Esophagus muscularis mucosa (tissue), 4 donors: Measurements from ENCODE around the gene BTNL8. TPM values are rescaled to one million over a fixed set of nuclear protein-coding genes. Genes with fewer than 3 reads are reported as not detected.

Source experiments
- DNase-seq: peaks from one replicate; pipeline ENCODE4 v3.0.0-alpha.2; 2017; ENCODE audit errors: extremely low spot score
- H3K27ac ChIP-seq, 4 donors: fragments of 200-600 bp; sonication (generic); replicated peaks in 1 of 4; 1 replicate in 3 of 4; 2 replicates in 1 of 4; pipeline ENCODE4 v1.5.1; 2016 to 2019; ENCODE audit warnings: mild to moderate bottlenecking in 1 of 4
- H3K27me3 ChIP-seq, 4 donors: fragments of 200-600 bp; sonication (generic); one replicate each; pipeline versions ENCODE4 v1.5.1 to v1.6.0; 2016 to 2019
- H3K36me3 ChIP-seq, 4 donors: fragments of 200-600 bp; sonication (generic); one replicate each; pipeline ENCODE4 v1.5.1; 2016 to 2019
- H3K4me1 ChIP-seq, 4 donors: fragments of 200-600 bp; sonication (generic); one replicate each; pipeline ENCODE4 v1.5.1; 2016 to 2019
- H3K4me3 ChIP-seq, 4 donors: fragments of 200-600 bp; sonication (generic); 1 replicate in 2 of 4; 2 replicates in 2 of 4; pipeline ENCODE4 v1.5.1; 2016 to 2019; ENCODE audit warnings: mild to moderate bottlenecking in 4 of 4, moderate library complexity in 1 of 4
- H3K9me3 ChIP-seq, 4 donors: fragments of 200-600 bp; sonication (generic); 1 replicate in 3 of 4; 2 replicates in 1 of 4; pipeline ENCODE4 v1.5.1; 2016 to 2019
- CTCF ChIP-seq, 3 experiments: fragments of 200-600 bp in 2 of 3; fragments of 450-650 bp in 1 of 3; sonication (generic) in 2 of 3; IDR thresholded peaks; one replicate each; pipeline ENCODE4 v1.5.1; 2017 to 2019; ENCODE audit warnings: antibody characterized with exemption in 3 of 3, mild to moderate bottlenecking in 2 of 3, moderate library complexity in 1 of 3
- EP300 ChIP-seq: sonication (generic); formaldehyde crosslinking; IDR thresholded peaks from one replicate; pipeline ENCODE4 v1.6.1; 2017; ENCODE audit warnings: antibody characterized with exemption
- POLR2A ChIP-seq: fragments of 450-650 bp; IDR thresholded peaks from one replicate; pipeline ENCODE4 v1.6.1; 2017; ENCODE audit warnings: antibody characterized with exemption, moderate library complexity, mild to moderate bottlenecking, low read depth
- POLR2AphosphoS5 ChIP-seq, 2 donors: sonication (generic); formaldehyde crosslinking; IDR thresholded peaks; one replicate each; pipeline ENCODE4 v1.6.1; 2017; ENCODE audit warnings: antibody characterized with exemption in 2 of 2
- WGBS: methylation state at CpG from one replicate; pipeline ENCODE4 v1.1.5; 2018; 5-methylcytosine and 5-hydroxymethylcytosine counted together
- intact Hi-C: fragments of 100-400 bp; cut with DNase I; formaldehyde crosslinking; loops from one replicate; pipeline ENCODE4 v1.15.1; 2023
- total RNA-seq, 4 donors: library from RNA; depleted of rRNA; stranded (reverse); fragments of >200 nt; gene quantifications; one replicate each; pipeline versions ENCODE4 v1.1.0 to v1.2.1, GENCODE V29; 2016

The BTNL8 gene
- total RNA-seq, 4 donors from 2014 or later = 0.17 to 0.58 (median 0.34) TPM; not detected in 1

- Histone ChIP-seq H3K27ac (no peak overlapping the region), H3K36me3 (no peaks in the 10 kb centered on the region), H3K9me3 (no peaks in the 10 kb centered on the region), H3K4me3 (no peak overlapping the region), H3K27me3 (peaks cover 0 to 14% (median 0%) of the 10 kb centered on the region in 4 donors), H3K4me1 (peaks cover 0 to 7% (median 0%) of the 10 kb centered on the region in 4 donors)
- no peak for TF ChIP-seq POLR2A
- no peak for TF ChIP-seq CTCF (IDR thresholded peaks at IDR 0.05)
- no peak for TF ChIP-seq EP300
- no peak for TF ChIP-seq POLR2AphosphoS5 (IDR thresholded peaks at IDR 0.05)
- intact Hi-C loops = no loop called here
- 60% methylated on average over 5 of the region's 5 CpGs for WGBS
- no peak for DNase-seq
Measured at GRCh38 chr5:180909782-180910181, 10.8 kb downstream of the BTNL8 start.

DNA sequence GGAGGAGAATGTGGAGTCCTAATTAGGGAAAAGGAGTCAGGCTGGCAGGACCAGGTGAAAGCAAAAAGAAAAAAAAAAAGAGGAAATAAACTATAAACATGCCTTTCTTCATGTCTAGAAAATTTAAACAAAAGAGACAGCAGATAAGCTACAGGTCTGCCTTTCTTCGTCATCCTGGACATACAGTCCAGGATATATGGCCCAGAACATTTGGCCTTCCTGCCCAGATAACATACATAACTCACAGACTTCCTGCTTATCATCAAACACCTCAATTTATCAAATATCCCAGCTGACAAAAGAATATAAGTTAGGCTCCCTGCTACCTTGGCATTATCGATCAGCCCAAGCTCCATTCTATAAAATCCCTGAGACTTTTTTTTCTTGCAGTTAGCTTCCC lies 11.2 kb downstream of the BTNL8 start:
- intact Hi-C loops = no loop called here
- H3K27me3 ChIP-seq = peaks cover 0 to 14% (median 0%) of the 10 kb centered on the region in 4 donors
- DNase-seq = no peak
- H3K4me3 ChIP-seq = no peak overlapping the region
- peaks cover 0 to 7% (median 0%) of the 10 kb centered on the region in 4 donors for H3K4me1 ChIP-seq
- no peaks in the 10 kb centered on the region for H3K36me3 ChIP-seq
- 44% methylated on average over 2 of the region's 2 CpGs for WGBS
- no peak for TF ChIP-seq POLR2A
- TF ChIP-seq POLR2AphosphoS5 (IDR thresholded peaks at IDR 0.05) = no peak
- H3K27ac ChIP-seq = no peak overlapping the region
- no peaks in the 10 kb centered on the region for H3K9me3 ChIP-seq

DNA sequence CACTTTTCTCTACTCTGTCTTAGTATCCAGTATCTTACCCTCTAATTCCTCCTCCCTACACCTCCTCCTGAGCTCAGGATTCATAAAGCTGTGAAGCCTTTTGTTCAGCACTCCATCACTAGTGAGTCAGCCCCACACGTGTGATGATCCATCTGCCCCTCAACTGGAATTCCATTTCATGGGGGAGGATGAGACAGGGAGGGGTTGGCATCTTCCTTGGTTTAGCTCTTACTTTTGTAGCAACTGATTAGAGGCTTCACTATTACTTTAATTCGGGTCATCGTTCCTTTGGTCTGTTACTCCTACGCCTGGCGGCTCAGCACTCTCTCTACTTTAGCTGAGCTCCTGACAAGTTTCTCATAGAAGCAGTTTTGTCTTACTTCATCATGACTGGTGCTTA lies 11.8 kb downstream of the BTNL8 start:
- Histone ChIP-seq H3K4me3 (no peak overlapping the region), H3K4me1 (peaks cover 0 to 7% (median 0%) of the 10 kb centered on the region in 4 donors), H3K36me3 (no peaks in the 10 kb centered on the region), H3K9me3 (no peaks in the 10 kb centered on the region), H3K27me3 (peaks cover 0 to 14% (median 0%) of the 10 kb centered on the region in 4 donors), H3K27ac (no peak overlapping the region)
- 76% methylated on average over 5 of the region's 5 CpGs for WGBS
- DNase-seq = no peak
- TF ChIP-seq POLR2AphosphoS5 (IDR thresholded peaks at IDR 0.05) (no peak), POLR2A (no peak), EP300 (no peak), CTCF (IDR thresholded peaks at IDR 0.05) (no peak)
- intact Hi-C loops = no loop called here

GRCh38 chr5:180914646-180915045 lies 15.7 kb downstream of the BTNL8 start:
- no peaks in the 10 kb centered on the region for H3K36me3 ChIP-seq
- H3K27ac ChIP-seq = no peak overlapping the region
- 97% methylated on average over 2 of the region's 2 CpGs for WGBS
- intact Hi-C loops = no loop called here
- H3K9me3 ChIP-seq = no peaks in the 10 kb centered on the region
- no peak for TF ChIP-seq CTCF (IDR thresholded peaks at IDR 0.05)
- no peak for TF ChIP-seq EP300
- H3K4me1 ChIP-seq = peaks cover 0 to 4% (median 0%) of the 10 kb centered on the region in 4 donors
- H3K4me3 ChIP-seq = no peak overlapping the region
- H3K27me3 ChIP-seq = peaks cover 0 to 4% (median 0%) of the 10 kb centered on the region in 4 donors
- DNase-seq = no peak

DNA sequence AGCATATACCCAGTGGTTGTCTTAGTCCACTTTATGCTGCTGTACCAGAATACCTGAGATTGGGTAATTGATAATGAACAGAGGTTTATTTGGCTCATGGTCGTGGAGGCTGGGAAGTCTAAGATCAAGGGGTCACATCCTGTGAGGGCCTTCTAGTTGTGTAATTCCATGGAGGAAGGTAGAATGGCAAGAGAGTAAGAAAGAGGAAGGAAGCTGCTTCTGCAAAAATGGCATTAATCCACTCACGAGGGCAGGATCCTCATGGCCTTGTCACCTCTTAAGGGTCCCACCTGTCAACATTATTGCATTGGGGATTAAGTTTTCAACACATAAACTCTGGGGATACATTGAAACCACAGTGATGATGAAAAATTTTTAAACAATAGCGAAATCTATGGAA lies 17.0 kb downstream of the BTNL8 start:
- 49% methylated on average over 3 of the region's 3 CpGs for WGBS
- H3K4me1 ChIP-seq = no peaks in the 10 kb centered on the region
- no peak overlapping the region for H3K27ac ChIP-seq
- H3K9me3 ChIP-seq = no peaks in the 10 kb centered on the region
- H3K27me3 ChIP-seq = peaks cover 0 to 4% (median 0%) of the 10 kb centered on the region in 4 donors
- intact Hi-C loops = no loop called here
- no peaks in the 10 kb centered on the region for H3K36me3 ChIP-seq
- TF ChIP-seq POLR2AphosphoS5 (IDR thresholded peaks at IDR 0.05) = no peak
- no peak for TF ChIP-seq POLR2A
- no peak for TF ChIP-seq EP300
- H3K4me3 ChIP-seq = no peak overlapping the region
- no peak for DNase-seq

GRCh38 chr5:180918380-180918779 lies 19.4 kb downstream of the BTNL8 start:
- no peaks in the 10 kb centered on the region for H3K27me3 ChIP-seq
- peaks cover 0 to 12% (median 11%) of the 10 kb centered on the region in 4 donors for H3K9me3 ChIP-seq
- TF ChIP-seq CTCF (IDR thresholded peaks at IDR 0.05) (no peak), EP300 (no peak), POLR2A (no peak), POLR2AphosphoS5 (IDR thresholded peaks at IDR 0.05) (no peak)
- WGBS = 71% methylated on average over 1 of the region's 1 CpG
- no peak overlapping the region for H3K4me3 ChIP-seq
- intact Hi-C loops = no loop called here
- H3K27ac ChIP-seq = no peak overlapping the region
- no peaks in the 10 kb centered on the region for H3K4me1 ChIP-seq
- no peaks in the 10 kb centered on the region for H3K36me3 ChIP-seq
- no peak for DNase-seq
